NCI-H128 (cell line): Measurements from ENCODE around the gene GLRX.
"Not testable (repeated sequence)": the region's sequence is repeated elsewhere in the genome, so short reads cannot be mapped to it uniquely, and the experiment has no call there.

Experiments
- DNase-seq: peaks from one replicate; lab custom pipeline; 2025; ENCODE audit not compliant: unreplicated experiment; lab: John Stamatoyannopoulos, UW

GLRX gene

DNA sequence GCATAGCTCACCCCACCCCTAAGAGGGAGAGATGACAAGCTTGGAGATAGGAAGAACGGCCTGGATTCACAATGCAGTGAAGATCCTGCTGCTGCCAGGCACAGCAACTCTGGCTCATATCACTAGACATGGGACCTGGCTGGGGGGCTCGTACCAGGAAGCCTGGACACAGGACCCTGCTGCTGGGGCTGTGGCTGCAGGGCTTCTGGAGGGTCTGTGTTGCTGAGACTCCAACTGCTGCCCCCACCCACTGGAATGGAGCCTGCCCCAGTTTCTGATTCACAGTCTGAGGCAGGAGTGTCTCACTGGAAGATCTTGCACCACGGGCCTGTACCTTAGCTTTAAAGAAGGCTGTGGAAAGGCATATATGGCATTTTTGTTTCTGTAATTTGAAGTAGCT is 31.0 kb upstream of the GLRX start:
- no peak for DNase-seq

DNA sequence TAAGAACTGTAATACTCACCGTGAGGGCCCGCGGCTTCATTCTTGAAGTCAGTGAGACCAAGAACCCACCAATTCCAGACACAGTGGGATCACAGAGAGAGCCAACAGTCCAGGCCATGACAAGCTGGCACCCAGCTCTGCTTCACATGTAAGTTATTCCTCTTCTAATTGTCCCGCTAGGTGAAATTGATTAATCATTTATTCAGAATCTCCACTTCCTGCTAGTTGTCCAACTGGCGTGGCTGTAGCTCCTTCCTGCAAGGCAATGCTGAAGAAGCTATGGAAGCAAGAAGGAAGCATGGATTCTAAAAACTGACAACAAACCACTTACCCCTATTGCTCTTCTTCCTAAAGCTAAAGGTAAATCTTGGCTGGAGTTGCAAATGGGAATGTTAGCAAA is 30.0 kb upstream of the GLRX start:
- no peak for DNase-seq

DNA sequence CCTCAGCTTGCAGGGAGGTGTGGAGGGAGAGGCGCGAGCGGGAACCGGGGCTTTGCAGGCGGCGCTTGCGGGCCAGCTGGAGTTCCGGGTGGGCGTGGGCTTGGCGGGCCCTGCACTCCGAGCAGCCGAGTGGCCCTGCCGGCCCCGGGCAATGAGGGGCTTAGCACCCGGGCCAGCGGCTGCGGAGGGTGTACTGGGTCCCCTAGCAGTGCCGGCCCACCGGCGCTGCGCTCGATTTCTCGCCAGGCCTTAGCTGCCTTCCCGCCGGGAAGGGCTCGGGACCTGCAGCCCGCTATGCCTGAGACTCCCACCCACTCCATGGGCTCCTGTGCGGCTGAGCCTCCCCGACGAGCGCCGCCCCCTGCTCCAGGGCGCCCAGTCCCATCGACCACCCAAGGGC is 28.6 kb upstream of the GLRX start:
- not testable (repeated sequence) for DNase-seq

DNA sequence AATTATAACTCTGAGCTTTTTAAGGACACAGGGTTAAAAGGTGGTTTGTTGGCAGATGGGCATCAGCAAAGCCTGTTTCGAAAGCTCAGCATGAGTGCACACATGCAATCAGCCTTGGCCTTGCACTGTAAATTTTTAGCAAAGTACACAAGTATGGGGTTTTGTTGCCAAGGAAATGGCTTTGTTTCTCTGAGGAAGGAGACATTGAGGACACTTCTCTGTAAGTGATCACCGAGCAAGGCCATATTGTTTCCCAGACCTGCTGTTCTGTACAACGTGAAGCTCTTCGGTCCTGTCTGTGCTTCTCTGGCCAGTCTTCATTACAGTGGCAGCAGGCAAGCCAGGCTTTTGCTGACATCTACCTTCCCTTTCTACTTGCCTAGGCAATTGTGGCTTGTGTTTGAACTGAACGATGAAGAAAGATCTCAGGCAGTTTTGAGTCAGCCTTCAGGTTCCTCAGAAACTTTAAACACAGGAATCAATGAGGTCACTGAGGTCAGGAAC is 27.9 kb upstream of the GLRX start:
- no peak for DNase-seq

DNA sequence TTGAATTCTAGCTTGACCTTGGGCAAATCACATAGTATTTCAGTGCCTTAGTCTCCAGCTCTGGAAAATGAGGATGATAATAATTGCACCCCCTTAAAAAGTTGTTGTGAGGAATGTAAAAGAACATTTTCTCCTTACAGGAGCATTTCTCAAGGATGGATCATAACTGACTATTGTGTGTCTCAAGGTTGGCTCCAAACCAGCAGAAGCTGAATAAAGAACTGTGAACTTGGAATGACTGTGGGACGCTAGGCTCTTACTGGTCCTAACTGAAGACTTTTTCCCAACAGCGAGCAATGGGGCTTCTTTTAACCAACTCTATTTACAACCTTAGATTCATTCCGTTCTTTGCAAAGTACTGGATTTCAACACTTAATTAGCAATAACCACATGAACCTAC is 26.2 kb upstream of the GLRX start:
- DNase-seq = no peak

DNA sequence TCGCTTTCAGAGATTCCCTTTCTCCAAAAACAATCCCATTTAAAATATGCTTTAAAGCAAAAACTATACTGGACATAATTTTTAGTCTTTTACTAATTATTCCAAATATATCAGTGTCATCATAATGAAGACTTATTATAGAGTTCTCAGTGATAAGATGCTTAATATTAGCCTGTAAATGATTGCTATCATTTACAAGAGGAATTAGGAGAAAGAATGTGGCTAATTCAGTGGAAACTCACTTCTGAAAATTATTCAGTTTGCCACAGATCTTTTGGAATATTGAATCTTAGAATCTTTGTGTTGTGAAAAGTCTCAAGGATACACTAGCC is 24.7 kb upstream of the GLRX start:
- DNase-seq = no peak

DNA sequence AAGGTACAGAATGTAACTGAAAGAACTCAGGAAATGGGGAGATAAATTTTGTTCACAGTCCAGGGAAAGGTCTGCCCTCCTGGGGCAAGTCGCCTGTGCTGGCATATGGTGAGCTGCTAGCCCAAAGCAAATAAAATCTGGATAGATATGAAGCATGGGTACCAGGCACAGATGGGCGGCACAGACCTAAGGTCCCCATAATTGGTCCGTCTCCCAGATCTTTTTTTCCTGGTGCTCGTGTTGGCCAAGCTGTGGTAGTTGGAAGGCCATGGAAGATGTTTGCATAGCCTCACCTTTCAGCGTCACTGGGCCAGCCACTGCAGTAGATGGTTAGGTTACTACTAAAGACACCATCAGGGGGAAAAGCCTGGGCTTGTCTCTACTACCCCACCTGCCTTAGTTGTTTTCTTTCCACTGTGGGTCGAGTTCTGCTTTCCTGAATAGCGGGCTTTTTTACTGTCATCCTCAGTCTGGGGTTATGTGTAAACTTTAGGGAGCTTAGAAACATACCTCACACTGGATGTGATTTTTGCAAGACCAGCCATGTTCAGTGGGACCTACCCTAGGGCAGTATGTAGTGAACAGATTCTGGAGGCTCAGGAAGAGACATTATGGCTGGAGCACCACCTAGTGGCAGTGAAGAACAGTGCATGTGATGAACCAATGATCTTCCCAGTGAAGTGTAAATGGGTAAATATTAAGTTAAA is 24.2 kb upstream of the GLRX start:
- peak; percentile 34 for DNase-seq

DNA sequence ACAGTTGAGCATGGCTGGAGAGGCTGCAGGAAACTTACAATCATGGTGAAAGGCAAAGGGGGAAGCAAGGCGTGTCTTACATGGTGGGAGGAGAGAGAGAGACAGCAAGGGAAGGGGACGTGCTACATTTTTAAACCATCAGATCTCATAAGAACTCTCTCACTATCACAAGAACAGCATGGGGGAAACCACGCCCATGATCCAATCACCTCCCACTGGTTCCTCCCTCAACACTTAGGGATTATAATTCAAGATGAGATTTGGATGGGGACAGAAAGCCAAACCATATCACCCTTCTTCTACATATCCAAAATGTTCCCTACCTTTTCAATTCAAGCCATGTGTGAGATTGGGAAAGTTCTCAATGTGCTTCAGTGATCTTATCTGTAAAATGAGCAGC is 22.9 kb upstream of the GLRX start:
- no peak for DNase-seq

DNA sequence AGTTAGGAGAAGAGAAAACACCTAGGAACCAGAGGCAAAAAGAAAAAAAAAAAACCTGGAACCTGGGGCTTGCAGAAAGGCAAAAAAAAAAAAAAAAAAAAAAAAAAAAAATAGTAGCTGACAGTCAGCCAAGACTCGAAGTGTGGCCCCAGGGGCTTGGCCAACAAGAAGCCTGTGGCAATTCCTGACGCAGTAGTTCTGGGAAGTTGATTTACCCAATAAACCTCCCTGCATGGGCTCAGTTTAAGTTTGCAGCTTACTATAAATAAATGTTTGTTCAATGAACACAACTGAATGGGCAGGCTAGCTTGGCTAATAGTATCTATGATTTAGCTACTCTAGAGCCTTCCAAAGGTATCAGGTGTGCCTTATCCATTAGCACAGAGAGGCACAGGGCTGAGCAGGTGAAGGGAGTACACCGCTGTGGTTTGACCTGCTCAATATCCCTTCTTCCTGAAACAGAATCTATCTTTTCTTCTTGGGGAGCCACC is 21.3 kb upstream of the GLRX start:
- DNase-seq = no peak

DNA sequence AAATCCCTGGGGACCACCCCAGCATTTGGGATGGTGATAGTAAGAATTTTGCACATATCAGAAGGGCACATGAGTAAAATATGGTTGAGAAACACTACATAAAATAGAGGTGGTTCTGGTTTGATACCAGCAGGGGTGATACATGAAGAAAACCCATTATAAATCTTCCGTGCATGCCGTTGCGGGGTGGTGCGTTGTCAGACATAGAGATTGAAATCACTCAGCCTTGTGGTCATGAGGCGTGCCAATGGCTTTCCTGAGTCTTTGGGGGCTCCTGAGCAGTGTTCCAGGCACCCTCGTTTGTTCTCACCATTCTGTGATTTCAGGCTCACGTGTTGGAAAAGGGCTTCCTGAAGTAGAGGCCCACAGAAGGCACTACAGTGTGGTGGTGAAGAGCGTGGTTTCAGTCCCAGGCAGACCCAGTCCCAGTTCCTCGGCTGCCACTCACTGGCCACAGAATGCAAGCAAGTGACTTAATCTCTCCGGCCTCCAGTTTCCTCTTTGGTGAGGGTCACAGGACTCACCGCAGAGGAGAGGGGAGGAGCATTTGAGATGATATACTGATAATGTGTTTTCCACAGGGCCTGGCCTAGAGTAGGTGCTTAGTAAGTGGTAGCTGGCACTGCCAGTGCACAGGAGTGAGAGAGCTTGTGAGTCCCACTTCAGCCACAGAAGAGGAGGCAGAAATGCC is 20.5 kb upstream of the GLRX start:
- DNase-seq = no peak

DNA sequence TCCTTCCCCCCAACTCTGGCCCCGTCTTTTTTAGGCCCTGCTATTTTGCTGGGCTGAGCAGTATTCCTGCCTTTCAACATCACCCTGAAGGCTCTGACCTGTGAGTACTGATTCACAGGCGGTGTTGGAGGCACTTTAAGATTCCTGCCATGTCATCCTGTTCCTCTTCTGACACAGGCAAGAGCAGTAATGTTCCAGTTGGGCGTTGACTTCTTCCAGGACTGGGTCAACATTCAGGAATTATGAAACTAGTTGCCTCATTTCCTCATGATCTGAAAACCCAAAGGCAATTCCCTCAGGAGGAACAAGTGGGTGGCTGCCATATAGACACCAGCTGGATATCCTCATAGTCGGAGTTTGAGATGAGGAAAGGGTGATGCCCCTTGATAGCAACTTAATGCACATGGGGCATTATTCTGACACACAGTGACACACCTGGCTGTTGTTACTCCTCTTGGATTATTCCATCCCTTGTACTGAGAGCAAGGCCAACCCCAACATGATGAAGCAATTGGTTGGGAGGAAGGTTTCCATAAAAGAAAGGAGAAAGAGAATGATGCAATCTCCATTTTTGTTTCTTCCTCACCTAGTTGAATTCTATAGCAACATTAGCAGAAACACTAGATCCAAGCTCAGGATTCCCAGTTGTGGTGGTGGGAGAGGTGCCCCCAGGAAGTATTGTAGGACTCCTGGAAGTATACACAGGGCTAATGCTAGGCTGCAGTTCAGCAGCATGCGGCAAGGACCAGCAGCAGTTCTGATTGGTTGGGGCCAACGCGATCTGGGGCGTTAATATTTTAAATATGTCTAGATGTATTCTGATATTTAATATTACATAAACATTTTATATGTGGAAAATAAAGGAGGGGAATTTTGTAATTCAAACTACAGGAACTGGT is 19.6 kb upstream of the GLRX start:
- DNase-seq = no peak

DNA sequence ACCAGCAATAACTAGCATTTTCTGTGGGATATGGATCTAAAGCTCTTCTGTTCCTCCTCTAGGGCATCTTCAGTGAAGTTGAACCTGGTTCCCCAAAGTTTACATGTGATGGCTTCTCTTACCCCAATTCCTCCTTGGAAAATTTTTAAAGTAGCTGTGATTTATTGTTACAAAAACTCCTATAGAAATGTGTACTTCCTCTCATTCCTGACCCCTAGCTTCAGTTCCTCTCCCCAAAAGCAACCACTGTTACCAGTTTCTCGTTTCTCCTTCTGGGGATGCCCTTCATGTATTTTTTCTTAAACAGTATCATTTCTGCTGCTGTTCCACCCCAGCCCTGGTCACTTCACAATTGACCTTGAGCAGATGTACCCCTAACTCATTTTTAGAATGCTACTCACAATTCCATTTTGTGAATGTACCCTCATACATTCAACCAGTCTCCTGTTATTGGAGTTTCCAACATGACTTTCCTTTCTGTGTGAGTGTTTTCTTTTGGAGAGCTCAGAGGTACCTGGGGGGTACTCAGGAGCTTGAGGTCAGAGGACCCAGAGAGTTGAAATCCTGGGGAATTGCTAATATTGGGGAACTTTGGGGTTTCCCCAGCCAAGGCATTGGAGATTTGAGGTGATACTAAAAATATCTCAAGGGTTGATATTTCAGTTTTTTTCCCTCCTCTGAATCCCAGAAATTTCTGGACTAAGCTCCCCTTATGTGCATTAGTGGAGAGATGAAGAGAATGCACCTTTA is 18.6 kb upstream of the GLRX start:
- no peak for DNase-seq

DNA sequence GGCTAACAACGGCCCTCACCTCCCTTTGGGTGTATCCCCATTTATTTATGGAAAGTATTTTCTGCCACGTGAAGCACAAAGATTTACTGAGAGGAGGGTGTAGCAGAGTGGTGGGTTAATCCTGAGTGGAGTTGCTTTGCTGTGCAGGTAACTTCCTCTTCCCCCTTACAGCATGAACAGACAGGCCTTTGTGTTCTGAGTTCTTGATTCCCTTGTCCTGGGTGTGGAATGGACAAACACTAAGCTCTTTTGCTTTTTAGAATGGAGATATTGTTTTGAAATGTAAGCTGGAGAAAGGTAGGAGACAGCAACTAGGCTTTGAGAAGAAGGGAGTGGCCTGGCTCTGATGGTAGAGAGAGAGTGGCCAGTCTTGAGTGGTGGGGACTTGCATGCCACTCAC is 17.1 kb upstream of the GLRX start:
- no peak for DNase-seq

DNA sequence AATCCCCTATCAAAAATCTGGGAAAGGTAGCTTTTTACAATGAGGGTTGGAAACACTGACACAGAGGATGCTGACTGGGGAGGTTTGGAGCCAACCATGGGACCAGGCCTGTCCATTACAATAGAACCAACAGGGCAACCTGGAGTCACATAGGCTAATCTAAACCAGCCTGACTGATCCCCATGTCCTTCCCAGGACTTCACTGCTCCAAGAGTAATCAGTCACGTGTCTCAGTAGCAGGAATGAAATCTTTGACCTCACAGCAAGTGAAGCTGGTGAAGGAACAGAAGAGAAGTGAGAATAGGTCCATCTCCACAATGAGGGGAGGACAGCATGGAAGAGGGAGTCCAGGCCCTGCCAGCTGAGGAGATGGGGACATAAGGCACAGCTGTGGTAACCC is 16.0 kb upstream of the GLRX start:
- DNase-seq = no peak

DNA sequence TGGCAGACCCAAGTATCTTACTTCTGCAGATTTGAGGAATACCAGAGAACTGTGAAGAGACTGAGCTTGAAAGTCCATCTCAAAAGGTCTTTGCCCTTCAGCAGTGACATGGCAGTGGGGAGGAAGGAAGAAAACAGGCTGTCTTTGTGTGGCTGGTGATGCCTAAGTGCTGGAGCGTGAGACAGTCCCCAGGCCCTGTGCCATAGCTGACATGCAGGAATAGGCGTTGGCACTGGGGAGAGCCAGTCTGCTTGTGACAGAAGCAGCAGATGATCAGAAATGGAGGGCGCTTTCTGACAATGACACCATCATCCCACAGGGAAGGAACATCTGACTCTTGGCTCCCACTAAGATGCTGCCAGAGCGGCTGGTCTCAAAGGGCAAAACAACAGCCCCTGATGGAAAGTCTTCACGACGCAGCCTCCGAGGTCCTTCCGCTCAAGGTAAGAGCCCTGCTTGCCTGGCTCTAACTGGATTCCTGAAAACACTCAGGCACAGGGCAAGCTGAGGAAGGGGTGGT is 15.5 kb upstream of the GLRX start:
- DNase-seq = no peak

DNA sequence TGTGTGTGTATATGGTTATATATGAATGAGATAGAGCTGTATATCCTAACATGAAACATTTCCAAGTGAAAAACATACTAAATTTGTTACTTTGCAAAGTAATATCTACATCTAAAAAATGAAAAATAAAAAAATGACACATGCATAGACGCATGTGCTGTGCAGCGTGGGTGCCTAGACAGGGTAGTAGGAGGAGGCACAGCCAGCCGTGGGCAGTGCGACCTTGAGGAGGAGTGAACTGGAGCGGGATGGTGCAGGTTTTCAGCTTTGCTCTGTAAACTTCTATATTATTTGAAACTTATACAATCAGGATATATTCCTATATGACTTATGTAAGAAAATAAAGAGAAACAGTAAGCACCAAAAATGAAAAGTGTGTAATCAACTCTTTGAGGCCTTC is 15.0 kb upstream of the GLRX start:
- DNase-seq = no peak

DNA sequence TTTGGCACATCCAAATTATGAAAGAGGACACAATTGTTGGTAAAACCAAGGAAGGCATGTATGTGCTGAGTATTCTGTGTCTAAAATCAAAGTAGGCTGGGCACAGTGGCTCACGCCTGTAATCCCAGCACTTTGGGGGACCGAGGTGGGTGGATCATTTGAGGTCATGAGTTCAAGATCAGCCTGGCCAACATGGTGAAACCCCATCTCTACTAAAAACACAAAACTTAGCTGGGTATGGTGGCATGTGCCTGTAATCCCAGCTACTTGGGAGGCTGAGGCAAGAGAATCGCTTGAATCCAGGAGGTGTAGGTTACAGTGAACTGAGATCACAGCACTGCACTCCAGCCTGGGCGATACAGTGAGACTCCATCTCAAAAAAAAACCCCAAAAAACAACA is 14.4 kb upstream of the GLRX start:
- not testable (repeated sequence) for DNase-seq

DNA sequence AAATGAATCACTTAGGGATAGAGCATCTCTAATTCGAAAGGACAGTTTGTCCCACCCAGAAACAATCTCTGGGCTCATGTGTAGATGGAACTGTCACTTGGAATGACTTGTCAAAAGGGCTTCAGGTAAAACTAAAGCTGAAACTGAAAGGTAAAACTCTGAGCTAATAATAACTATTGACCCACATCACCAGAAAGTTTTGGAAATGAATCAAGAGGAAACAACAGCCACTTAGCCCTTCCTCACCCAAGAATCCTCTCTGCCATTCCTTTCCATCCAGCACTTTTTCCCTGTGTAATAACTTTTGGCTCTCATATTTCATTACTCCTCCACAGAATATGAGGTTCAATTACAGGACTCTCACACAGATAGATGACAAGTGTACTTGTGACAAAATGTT is 14.0 kb upstream of the GLRX start:
- no peak for DNase-seq

DNA sequence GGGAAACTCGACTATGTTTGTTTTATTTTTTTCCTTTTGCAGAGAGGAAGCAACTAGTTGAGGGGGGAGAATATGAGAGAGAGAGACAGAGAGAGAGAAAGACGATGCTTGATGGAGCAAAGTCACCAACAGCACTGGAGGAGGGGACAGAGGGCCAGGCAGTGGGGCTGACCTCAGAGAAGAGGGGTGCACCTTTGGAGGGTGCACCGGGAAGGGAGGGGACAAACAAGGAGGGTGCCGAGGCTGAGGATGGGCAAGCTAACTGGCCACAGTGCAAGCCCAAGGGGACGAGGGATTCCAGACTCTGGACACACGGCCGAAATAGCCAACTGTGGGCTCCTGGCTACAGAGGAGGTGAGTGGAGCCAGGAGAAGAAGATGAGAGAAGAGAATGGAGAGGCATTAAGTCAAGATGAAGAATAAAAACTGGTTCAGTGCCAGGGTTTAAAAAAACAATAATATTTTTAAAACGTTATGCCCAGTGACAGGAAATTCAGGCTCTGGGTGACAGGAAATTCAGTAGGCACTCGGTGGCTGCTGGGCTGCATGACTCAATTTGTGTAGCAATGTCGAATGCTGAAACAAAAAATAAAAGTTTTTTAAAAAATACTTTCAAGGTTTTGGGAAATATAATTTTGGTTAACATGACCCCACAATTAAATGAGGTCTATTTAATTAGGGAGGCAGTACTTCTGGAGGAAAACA is 13.3 kb upstream of the GLRX start:
- DNase-seq = no peak

DNA sequence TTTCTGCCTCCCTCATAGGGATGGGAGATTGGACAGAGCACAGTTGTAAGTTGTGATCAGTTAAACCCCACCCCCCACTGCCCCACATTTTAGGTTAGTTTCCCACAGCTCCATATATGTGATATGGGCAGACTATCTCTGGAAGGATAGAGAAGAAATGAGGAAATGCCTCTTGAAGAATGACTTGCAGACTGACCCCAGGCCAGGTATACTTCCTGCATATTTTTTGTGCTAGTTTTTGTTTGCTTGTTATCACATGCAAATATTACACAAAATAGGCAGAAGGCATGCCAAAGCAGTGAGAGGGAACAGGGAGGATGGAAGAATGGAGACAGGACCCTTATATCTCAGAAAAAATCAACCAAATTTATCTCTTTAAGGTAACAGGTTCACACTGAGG is 10.1 kb upstream of the GLRX start:
- no peak for DNase-seq
